HG02759 (cell line): ENCODE results near the gene TNFSF15.

Source experiments
- ATAC-seq: cut with Tn5 transposase; IDR thresholded peaks from one replicate; pipeline ENCODE4 v1.9.1; 2021; ENCODE audit warnings: mild to moderate bottlenecking, moderate library complexity; ENCODE audit not compliant: unreplicated experiment

TNFSF15 gene

GRCh38 chr9:114825126-114825795 is 19.4 kb upstream of the TNFSF15 start:
- ATAC-seq, result no peak

- ATAC-seq, result no peak
Observed at GRCh38 chr9:114824110-114824509, 18.3 kb upstream of the TNFSF15 start.

- no peak for ATAC-seq
Observed at GRCh38 chr9:114823441-114823840, 17.6 kb upstream of the TNFSF15 start.

- no peak for ATAC-seq
Observed at GRCh38 chr9:114822708-114823107, 16.9 kb upstream of the TNFSF15 start.

- ATAC-seq, result no peak
Observed at GRCh38 chr9:114820776-114821501, 15.1 kb upstream of the TNFSF15 start.

- ATAC-seq, result no peak
Observed at GRCh38 chr9:114818178-114818577, 12.3 kb upstream of the TNFSF15 start.

- no peak for ATAC-seq
Observed at GRCh38 chr9:114813717-114814418, 8.0 kb upstream of the TNFSF15 start.

- ATAC-seq, result no peak
Observed at GRCh38 chr9:114811966-114812636, 6.3 kb upstream of the TNFSF15 start.

GRCh38 chr9:114811301-114811700 is 5.5 kb upstream of the TNFSF15 start:
- ATAC-seq, result no peak

GRCh38 chr9:114810614-114811013 is 4.8 kb upstream of the TNFSF15 start:
- ATAC-seq, result no peak

GRCh38 chr9:114806526-114806900 is 674 bp upstream of the TNFSF15 start:
- peak; percentile 58 for ATAC-seq

- ATAC-seq, result no peak
Observed at GRCh38 chr9:114804505-114804904, 1.3 kb downstream of the TNFSF15 start.

- ATAC-seq, result no peak
Observed at GRCh38 chr9:114803479-114804265, 2.2 kb downstream of the TNFSF15 start.

GRCh38 chr9:114799925-114800324 is 5.9 kb downstream of the TNFSF15 start:
- no peak for ATAC-seq

GRCh38 chr9:114799441-114799840 is 6.4 kb downstream of the TNFSF15 start:
- no peak for ATAC-seq

GRCh38 chr9:114798780-114799427 is 6.9 kb downstream of the TNFSF15 start:
- no peak for ATAC-seq

- no peak for ATAC-seq
Observed at GRCh38 chr9:114798101-114798500, 7.7 kb downstream of the TNFSF15 start.

GRCh38 chr9:114792396-114792795 is 13.4 kb downstream of the TNFSF15 start:
- no peak for ATAC-seq

- ATAC-seq, result no peak
Observed at GRCh38 chr9:114791736-114792135, 14.1 kb downstream of the TNFSF15 start.

GRCh38 chr9:114791312-114791711 is 14.5 kb downstream of the TNFSF15 start:
- no peak for ATAC-seq
